ENCODE measurements around the gene LRRC74A.

GRCh38 chr14:76863724-76864407 is 37.7 kb downstream of the LRRC74A start:
- TF ChIP-seq, protein P1, sequence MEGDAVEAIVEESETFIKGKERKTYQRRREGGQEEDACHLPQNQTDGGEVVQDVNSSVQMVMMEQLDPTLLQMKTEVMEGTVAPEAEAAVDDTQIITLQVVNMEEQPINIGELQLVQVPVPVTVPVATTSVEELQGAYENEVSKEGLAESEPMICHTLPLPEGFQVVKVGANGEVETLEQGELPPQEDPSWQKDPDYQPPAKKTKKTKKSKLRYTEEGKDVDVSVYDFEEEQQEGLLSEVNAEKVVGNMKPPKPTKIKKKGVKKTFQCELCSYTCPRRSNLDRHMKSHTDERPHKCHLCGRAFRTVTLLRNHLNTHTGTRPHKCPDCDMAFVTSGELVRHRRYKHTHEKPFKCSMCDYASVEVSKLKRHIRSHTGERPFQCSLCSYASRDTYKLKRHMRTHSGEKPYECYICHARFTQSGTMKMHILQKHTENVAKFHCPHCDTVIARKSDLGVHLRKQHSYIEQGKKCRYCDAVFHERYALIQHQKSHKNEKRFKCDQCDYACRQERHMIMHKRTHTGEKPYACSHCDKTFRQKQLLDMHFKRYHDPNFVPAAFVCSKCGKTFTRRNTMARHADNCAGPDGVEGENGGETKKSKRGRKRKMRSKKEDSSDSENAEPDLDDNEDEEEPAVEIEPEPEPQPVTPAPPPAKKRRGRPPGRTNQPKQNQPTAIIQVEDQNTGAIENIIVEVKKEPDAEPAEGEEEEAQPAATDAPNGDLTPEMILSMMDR (IDR thresholded peaks at IDR 0.05): no peak
- TF ChIP-seq POLR2A (IDR thresholded peaks at IDR 0.05): no peak

Data from heart left ventricle (tissue), 13 donors.